ENCODE data around the gene TBC1D1. TPM values are rescaled to one million over a fixed set of nuclear protein-coding genes. Genes with fewer than 3 reads are reported as not detected.

The TBC1D1 gene
- polyA plus RNA-seq, 3 donors: 23.3 to 70.0 (median 31.5) TPM

DNA sequence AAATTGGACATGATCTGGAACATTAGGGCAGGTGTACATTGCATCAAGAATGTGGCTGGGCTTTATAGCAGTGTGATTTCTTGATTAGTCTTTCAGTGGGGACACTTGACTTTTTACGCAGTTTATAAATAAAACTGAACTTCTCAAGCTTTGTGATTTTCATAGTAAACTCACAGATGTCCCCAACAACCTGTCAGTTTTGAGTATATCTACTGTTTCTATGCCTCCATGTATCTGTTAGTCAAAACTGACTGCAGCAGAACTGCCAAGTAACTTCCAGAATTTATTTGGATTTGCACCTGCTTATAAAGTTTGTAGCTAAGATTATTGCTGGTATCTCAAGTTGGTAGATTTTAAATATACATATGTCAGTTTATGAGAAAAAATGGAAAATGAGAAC lies 89.4 kb downstream of the TBC1D1 start:
- TF ChIP-seq, protein P1, sequence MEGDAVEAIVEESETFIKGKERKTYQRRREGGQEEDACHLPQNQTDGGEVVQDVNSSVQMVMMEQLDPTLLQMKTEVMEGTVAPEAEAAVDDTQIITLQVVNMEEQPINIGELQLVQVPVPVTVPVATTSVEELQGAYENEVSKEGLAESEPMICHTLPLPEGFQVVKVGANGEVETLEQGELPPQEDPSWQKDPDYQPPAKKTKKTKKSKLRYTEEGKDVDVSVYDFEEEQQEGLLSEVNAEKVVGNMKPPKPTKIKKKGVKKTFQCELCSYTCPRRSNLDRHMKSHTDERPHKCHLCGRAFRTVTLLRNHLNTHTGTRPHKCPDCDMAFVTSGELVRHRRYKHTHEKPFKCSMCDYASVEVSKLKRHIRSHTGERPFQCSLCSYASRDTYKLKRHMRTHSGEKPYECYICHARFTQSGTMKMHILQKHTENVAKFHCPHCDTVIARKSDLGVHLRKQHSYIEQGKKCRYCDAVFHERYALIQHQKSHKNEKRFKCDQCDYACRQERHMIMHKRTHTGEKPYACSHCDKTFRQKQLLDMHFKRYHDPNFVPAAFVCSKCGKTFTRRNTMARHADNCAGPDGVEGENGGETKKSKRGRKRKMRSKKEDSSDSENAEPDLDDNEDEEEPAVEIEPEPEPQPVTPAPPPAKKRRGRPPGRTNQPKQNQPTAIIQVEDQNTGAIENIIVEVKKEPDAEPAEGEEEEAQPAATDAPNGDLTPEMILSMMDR (IDR thresholded peaks at IDR 0.05): no peak
- Mint-ChIP-seq H3K27ac (no peak overlapping the region), H3K9me3 (no peaks in the 10 kb centered on the region), H3K4me1 (peaks cover 66% of the 10 kb centered on the region), H3K36me3 (peaks cover 3 to 9% of the 10 kb centered on the region in 2 donors), H3K27me3 (ENCODE audit: low read depth in 3 of 3) (no peaks in the 10 kb centered on the region), H3K4me3 (no peak overlapping the region)
- no peak overlapping the region for H2AFZ ChIP-seq (ENCODE audit: insufficient read depth, low read depth, low read length, poor library complexity, severe bottlenecking)
- peaks cover 19 to 22% of the 10 kb centered on the region in 2 donors for H3K4me1 ChIP-seq (ENCODE audit: control insufficient read depth in 1 of 2, insufficient read depth in 2 of 2, low read length in 2 of 2)
- no peaks in the 10 kb centered on the region for H3K27me3 ChIP-seq (ENCODE audit: control insufficient read depth in 2 of 2, insufficient read depth in 2 of 2, low read length in 2 of 2)
- H3K9me3 ChIP-seq (replicated peaks in 1 of 2; ENCODE audit: control insufficient read depth in 1 of 2, insufficient read depth in 1 of 2, low read length in 2 of 2): no peaks in the 10 kb centered on the region
- no peak for DNase-seq
- no peak overlapping the region for H3K4me2 ChIP-seq (replicated peaks; ENCODE audit: extremely low read depth, low read length, poor library complexity, severe bottlenecking)
- H3K9ac ChIP-seq (ENCODE audit: insufficient read depth, low read length, poor library complexity, severe bottlenecking): no peak overlapping the region
- WGBS (ENCODE audit: insufficient coverage): no CpG with 5 or more reads among the region's 1 CpG
- H3K79me2 ChIP-seq (ENCODE audit: insufficient read depth, low read length): peaks cover 85% of the 10 kb centered on the region
- no peak overlapping the region for H3K4me3 ChIP-seq (replicated peaks in 1 of 3; ENCODE audit: low read depth in 2 of 3, low read length in 3 of 3)
- H3K36me3 ChIP-seq (replicated peaks in 1 of 2; ENCODE audit: control insufficient read depth in 1 of 2, insufficient read depth in 2 of 2, low read length in 2 of 2): no peaks in the 10 kb centered on the region
- peaks cover 59% of the 10 kb centered on the region for H4K20me1 ChIP-seq (ENCODE audit: insufficient read depth, low read length)
- intact Hi-C loops (cut with micrococcal nuclease): no loop called here
- no peak overlapping the region for H3K27ac ChIP-seq (ENCODE audit: low read depth in 1 of 2, low read length in 2 of 2)

DNA sequence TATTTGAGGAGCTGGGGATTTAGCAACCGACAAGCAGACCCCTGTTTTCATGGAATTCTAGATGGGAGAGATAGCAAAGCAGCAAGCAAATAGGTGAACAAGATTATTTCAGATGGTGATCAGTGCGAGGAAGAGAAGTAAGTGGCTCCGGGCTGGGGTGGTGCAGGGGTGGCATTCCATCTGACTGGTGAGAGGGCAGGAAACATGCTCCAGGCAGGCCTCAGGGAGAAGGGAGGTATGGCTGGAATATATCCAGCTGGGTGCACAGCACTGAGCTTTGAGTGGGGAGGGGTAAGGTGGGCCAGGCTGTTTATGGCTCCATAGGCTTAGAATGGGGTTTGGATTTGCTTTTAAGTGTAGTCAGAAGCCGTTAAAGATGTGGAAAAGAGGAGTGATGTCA lies 90.5 kb downstream of the TBC1D1 start:
- H3K36me3 Mint-ChIP-seq: peaks cover 3 to 10% of the 10 kb centered on the region in 2 donors
- H3K4me3 Mint-ChIP-seq: peak overlapping the region in 1 of 2 donors; percentile 39
- no peaks in the 10 kb centered on the region for H3K9me3 Mint-ChIP-seq
- Histone ChIP-seq H3K27ac (ENCODE audit: low read depth in 1 of 2, low read length in 2 of 2) (peak overlapping the region in 1 of 2 donors; percentile 20), H3K27me3 (ENCODE audit: control insufficient read depth in 2 of 2, insufficient read depth in 2 of 2, low read length in 2 of 2) (no peaks in the 10 kb centered on the region), H2AFZ (ENCODE audit: insufficient read depth, low read depth, low read length, poor library complexity, severe bottlenecking) (no peak overlapping the region), H3K4me1 (ENCODE audit: control insufficient read depth in 1 of 2, insufficient read depth in 2 of 2, low read length in 2 of 2) (peaks cover 20 to 28% of the 10 kb centered on the region in 2 donors), H3K9me3 (replicated peaks in 1 of 2; ENCODE audit: control insufficient read depth in 1 of 2, insufficient read depth in 1 of 2, low read length in 2 of 2) (no peaks in the 10 kb centered on the region), H3K9ac (ENCODE audit: insufficient read depth, low read length, poor library complexity, severe bottlenecking) (no peak overlapping the region), H3K4me2 (replicated peaks; ENCODE audit: extremely low read depth, low read length, poor library complexity, severe bottlenecking) (no peak overlapping the region), H3K36me3 (replicated peaks in 1 of 2; ENCODE audit: control insufficient read depth in 1 of 2, insufficient read depth in 2 of 2, low read length in 2 of 2) (no peaks in the 10 kb centered on the region), H3K79me2 (ENCODE audit: insufficient read depth, low read length) (peaks cover 96% of the 10 kb centered on the region), H4K20me1 (ENCODE audit: insufficient read depth, low read length) (peaks cover 59% of the 10 kb centered on the region), H3K4me3 (replicated peaks in 1 of 3; ENCODE audit: low read depth in 2 of 3, low read length in 3 of 3) (no peak overlapping the region)
- H3K4me1 Mint-ChIP-seq: peaks cover 68% of the 10 kb centered on the region
- 82% methylated on average over 4 of the region's 4 CpGs for WGBS (ENCODE audit: insufficient coverage)
- intact Hi-C loops (cut with micrococcal nuclease): no loop called here
- H3K27ac Mint-ChIP-seq: peak overlapping the region in 3 of 7 donors; percentile 11 to 55 (median 39)
- TF ChIP-seq, protein P1 (IDR thresholded peaks at IDR 0.05): no peak
- no peaks in the 10 kb centered on the region for H3K27me3 Mint-ChIP-seq (ENCODE audit: low read depth in 3 of 3)
- no peak for DNase-seq

All from CD14-positive monocyte (primary cell).